Measurements from ENCODE around the gene FAM234B. TPM values are rescaled to one million over a fixed set of nuclear protein-coding genes. Genes with fewer than 3 reads are reported as not detected.

FAM234B gene
- total RNA-seq, 1 experiment from 2014 or later: 7.5 TPM

- H3K4me3 ChIP-seq: no peak overlapping the region
- ChIA-PET POLR2A (ENCODE audit: unreplicated experiment) (no interaction called here), CTCF (interaction anchor here (0.6 to 0.7 kb wide), 3 partner anchors 46 to 291 kb away, joined by 3 to 8 read pairs (median 6); no protein-coding TSS in a partner anchor)
- H3K4me1 ChIP-seq (replicated peaks; ENCODE audit: insufficient read depth): peaks cover 78% of the 10 kb centered on the region
- H3K27ac ChIP-seq: peak overlapping the region; percentile 80
- H3K27me3 ChIP-seq (ENCODE audit: insufficient read depth, low read depth): no peaks in the 10 kb centered on the region
- no TSS peak for BruUV-seq (replicated peaks)
- H2AFZ ChIP-seq: no peak overlapping the region
- intact Hi-C loops (cut with micrococcal nuclease; ENCODE audit: unreplicated experiment): loop anchor here (5.0 to 10.0 kb wide), 4 partner anchors 201 to 752 kb away; partner anchors contain the start of genes CDKN1B and GPRC5A
- TF ChIP-seq CTCF (conservative IDR thresholded peaks at IDR 0.05) (no peak), EZH2 (IDR thresholded peaks at IDR 0.05; ENCODE audit: low read depth) (no peak)
- no peaks in the 10 kb centered on the region for H3K9me3 ChIP-seq (ENCODE audit: insufficient read depth, low read depth)
- H3K4me2 ChIP-seq: no peak overlapping the region
- no peaks in the 10 kb centered on the region for H3K9me2 ChIP-seq (ENCODE audit: insufficient read depth)
- peaks cover 7% of the 10 kb centered on the region; the same call in 1 of the 2 replicates for H3K79me2 ChIP-seq (ENCODE audit: low read depth)
- H3F3A ChIP-seq (ENCODE audit: insufficient read depth, low read depth): peaks cover 61% of the 10 kb centered on the region
- no peaks in the 10 kb centered on the region for H3K36me3 ChIP-seq (ENCODE audit: low read depth)
- DNase-seq: no peak
- no peaks in the 10 kb centered on the region for H4K20me1 ChIP-seq (ENCODE audit: insufficient read depth)
Measured at GRCh38 chr12:13095266-13095995, 51.2 kb downstream of the FAM234B start.

- CTCF ChIA-PET: interaction anchor here (0.6 to 2.1 kb wide), 11 partner anchors 38 to 277 kb away, joined by 3 to 12 read pairs (median 8); no protein-coding TSS in a partner anchor
- Histone ChIP-seq H2AFZ (no peak overlapping the region), H3K27me3 (ENCODE audit: insufficient read depth, low read depth) (no peaks in the 10 kb centered on the region), H3K9me3 (ENCODE audit: insufficient read depth, low read depth) (no peaks in the 10 kb centered on the region), H3K36me3 (ENCODE audit: low read depth) (no peaks in the 10 kb centered on the region), H3K4me1 (replicated peaks; ENCODE audit: insufficient read depth) (peaks cover 74% of the 10 kb centered on the region), H3K4me2 (peak overlapping the region; percentile 69), H4K20me1 (ENCODE audit: insufficient read depth) (no peaks in the 10 kb centered on the region), H3K27ac (peak overlapping the region; percentile 97), H3K79me2 (ENCODE audit: low read depth) (peaks cover 7% of the 10 kb centered on the region; the same call in 1 of the 2 replicates), H3F3A (ENCODE audit: insufficient read depth, low read depth) (peaks cover 65% of the 10 kb centered on the region), H3K4me3 (no peak overlapping the region), H3K9me2 (ENCODE audit: insufficient read depth) (no peaks in the 10 kb centered on the region)
- POLR2A ChIA-PET (ENCODE audit: unreplicated experiment): interaction anchor here (0.6 to 5.4 kb wide), 8 partner anchors 38 to 741 kb away, joined by 3 to 37 read pairs (median 9); partner anchors contain the start of gene BORCS5
- TF ChIP-seq CTCF (conservative IDR thresholded peaks at IDR 0.05) (no peak), EZH2 (IDR thresholded peaks at IDR 0.05; ENCODE audit: low read depth) (no peak)
- no peak for DNase-seq
- no TSS peak for BruUV-seq (replicated peaks)
- intact Hi-C loops (cut with micrococcal nuclease; ENCODE audit: unreplicated experiment): loop anchor here (1.0 to 10.0 kb wide), 19 partner anchors 28 to 1069 kb away; partner anchors contain the start of genes CDKN1B, DDX47, EMP1 and GPRC5A
Measured at GRCh38 chr12:13097491-13098011, 53.4 kb downstream of the FAM234B start.

- TSS peak; percentile 28 for BruUV-seq (replicated peaks)
- H3K79me2 ChIP-seq (ENCODE audit: low read depth): peaks cover 7% of the 10 kb centered on the region; the same call in 1 of the 2 replicates
- ChIA-PET CTCF (interaction anchor here (0.5 to 2.1 kb wide), 5 partner anchors 36 to 1084 kb away, joined by 3 to 12 read pairs (median 5); no protein-coding TSS in a partner anchor), POLR2A (ENCODE audit: unreplicated experiment) (interaction anchor here (0.5 to 5.4 kb wide), 14 partner anchors 36 to 1853 kb away, joined by 3 to 50 read pairs (median 13); partner anchors contain the start of gene EMP1)
- H3K9me2 ChIP-seq (ENCODE audit: insufficient read depth): no peaks in the 10 kb centered on the region
- peaks cover 74% of the 10 kb centered on the region for H3K4me1 ChIP-seq (replicated peaks; ENCODE audit: insufficient read depth)
- peak overlapping the region; percentile 13; the same call in 1 of the 2 replicates for H3K4me3 ChIP-seq
- H2AFZ ChIP-seq: no peak overlapping the region
- H3F3A ChIP-seq (ENCODE audit: insufficient read depth, low read depth): peaks cover 63% of the 10 kb centered on the region
- peak in 1 of 2 experiments; percentile 67 for DNase-seq
- H3K9me3 ChIP-seq (ENCODE audit: insufficient read depth, low read depth): no peaks in the 10 kb centered on the region
- H3K36me3 ChIP-seq (ENCODE audit: low read depth): no peaks in the 10 kb centered on the region
- H3K27me3 ChIP-seq (ENCODE audit: insufficient read depth, low read depth): no peaks in the 10 kb centered on the region
- intact Hi-C loops (cut with micrococcal nuclease; ENCODE audit: unreplicated experiment): loop anchor here (2.0 to 10.0 kb wide), 5 partner anchors 204 to 1068 kb away; partner anchors contain the start of genes CDKN1B and GPRC5A
- no peak; the same call in 1 of the 2 replicates for TF ChIP-seq CTCF (conservative IDR thresholded peaks at IDR 0.05)
- no peak for TF ChIP-seq EZH2 (IDR thresholded peaks at IDR 0.05; ENCODE audit: low read depth)
- peak overlapping the region; percentile 97 for H3K27ac ChIP-seq
- H4K20me1 ChIP-seq (ENCODE audit: insufficient read depth): no peaks in the 10 kb centered on the region
- peak overlapping the region; percentile 95 for H3K4me2 ChIP-seq
Measured at GRCh38 chr12:13099066-13099843, 55.1 kb downstream of the FAM234B start.
